ENCODE measurements around the gene SNX27. TPM values are rescaled to one million over a fixed set of nuclear protein-coding genes. Genes with fewer than 3 reads are reported as not detected.
A peak's percentile ranks its signal among the peaks of the same experiment; 100 is the strongest.

SNX27 gene
- total RNA-seq, 2 experiments from 2014 or later, result 13.2 to 13.3 TPM

DNA sequence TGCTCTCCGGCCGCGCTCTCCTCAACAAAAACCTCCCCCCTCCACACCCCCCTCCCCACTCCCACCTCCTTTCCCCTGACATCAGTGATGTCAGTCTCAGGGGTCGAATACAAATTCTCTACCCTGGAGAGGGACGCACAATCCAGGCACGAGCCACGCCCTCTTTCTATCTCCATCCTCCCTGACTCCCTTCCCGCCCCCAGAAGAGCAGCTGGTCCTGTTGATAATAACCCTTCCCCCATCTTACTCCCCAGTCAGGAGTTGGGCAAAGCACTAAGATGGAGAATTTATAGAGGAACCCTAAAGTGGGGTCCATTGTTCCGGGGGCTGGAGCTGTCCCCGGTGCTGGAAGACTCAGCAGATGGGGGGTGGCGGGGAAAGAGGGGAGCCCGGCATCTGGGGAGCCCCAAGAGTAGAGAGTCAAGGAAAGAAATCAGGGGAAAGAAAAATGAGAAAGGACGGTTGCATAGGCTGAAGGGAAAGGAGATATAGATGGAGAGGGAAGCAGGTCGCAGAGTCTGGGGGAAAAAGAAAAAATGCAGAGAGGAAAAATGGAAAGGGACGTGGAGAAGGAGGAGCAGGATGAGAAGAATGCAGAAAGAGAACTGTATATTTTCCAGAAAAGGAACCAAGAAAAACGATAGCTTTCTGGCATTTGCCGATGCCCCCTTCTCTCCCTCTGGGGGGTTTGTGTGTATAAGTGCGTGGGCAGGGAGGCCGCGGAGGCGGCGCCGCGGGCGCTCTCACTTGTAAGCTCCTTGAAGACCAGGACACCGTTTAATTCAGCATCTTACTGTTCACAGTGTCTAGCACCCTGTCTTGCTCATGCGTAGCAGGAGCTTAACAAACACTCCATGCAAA lies 105.2 kb downstream of the SNX27 start, which contains the start of gene CELF3:
Gene CELF3, minus strand, starts transcription at position 33 of the 861 bp plus-strand sequence. CDS start 783 bp downstream, outside the sequence.
- H3K4me1 ChIP-seq (ENCODE audit: insufficient read depth, low read length), result peaks cover 24% of the 10 kb centered on the region
- TF ChIP-seq, protein P1, sequence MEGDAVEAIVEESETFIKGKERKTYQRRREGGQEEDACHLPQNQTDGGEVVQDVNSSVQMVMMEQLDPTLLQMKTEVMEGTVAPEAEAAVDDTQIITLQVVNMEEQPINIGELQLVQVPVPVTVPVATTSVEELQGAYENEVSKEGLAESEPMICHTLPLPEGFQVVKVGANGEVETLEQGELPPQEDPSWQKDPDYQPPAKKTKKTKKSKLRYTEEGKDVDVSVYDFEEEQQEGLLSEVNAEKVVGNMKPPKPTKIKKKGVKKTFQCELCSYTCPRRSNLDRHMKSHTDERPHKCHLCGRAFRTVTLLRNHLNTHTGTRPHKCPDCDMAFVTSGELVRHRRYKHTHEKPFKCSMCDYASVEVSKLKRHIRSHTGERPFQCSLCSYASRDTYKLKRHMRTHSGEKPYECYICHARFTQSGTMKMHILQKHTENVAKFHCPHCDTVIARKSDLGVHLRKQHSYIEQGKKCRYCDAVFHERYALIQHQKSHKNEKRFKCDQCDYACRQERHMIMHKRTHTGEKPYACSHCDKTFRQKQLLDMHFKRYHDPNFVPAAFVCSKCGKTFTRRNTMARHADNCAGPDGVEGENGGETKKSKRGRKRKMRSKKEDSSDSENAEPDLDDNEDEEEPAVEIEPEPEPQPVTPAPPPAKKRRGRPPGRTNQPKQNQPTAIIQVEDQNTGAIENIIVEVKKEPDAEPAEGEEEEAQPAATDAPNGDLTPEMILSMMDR (IDR thresholded peaks at IDR 0.05), result no peak
- Mint-ChIP-seq H3K4me1 (ENCODE audit: low read depth) (peaks cover 29% of the 10 kb centered on the region), H3K4me3 (no peak within 1 kb of the TSS), H3K9me3 (no peaks in the 10 kb centered on the region), H3K27ac (no peak within 1 kb of the TSS), H3K27me3 (peaks cover 93% of the 10 kb centered on the region), H3K36me3 (ENCODE audit: low read depth) (no peaks in the 10 kb centered on the region)
- intact Hi-C loops (cut with DNase I, micrococcal nuclease), result no loop called here
- ChIA-PET POLR2A (no interaction called here), CTCF (no interaction called here)
- peaks cover 47 to 48% of the 10 kb centered on the region in 2 experiments for H3K27me3 ChIP-seq (ENCODE audit: control insufficient read depth in 1 of 2, insufficient read depth in 2 of 2, low read length in 2 of 2)
- no peaks in the 10 kb centered on the region for H3K36me3 ChIP-seq (ENCODE audit: insufficient read depth, low read length)
- peaks cover 0 to 5% of the 10 kb centered on the region in 2 experiments for H3K9me3 ChIP-seq (ENCODE audit: control insufficient read depth in 1 of 2, insufficient read depth in 1 of 2, low read length in 2 of 2)
- no peak within 1 kb of the TSS for H3K27ac ChIP-seq (ENCODE audit: low read depth in 1 of 2, low read length in 2 of 2)
- peak in 5 of 14 experiments; percentile 6 to 57 (median 19) for DNase-seq
- ATAC-seq (ENCODE audit: poor library complexity), result peak; percentile 42
- no peak within 1 kb of the TSS for H3K4me3 ChIP-seq (ENCODE audit: low read length)

DNA sequence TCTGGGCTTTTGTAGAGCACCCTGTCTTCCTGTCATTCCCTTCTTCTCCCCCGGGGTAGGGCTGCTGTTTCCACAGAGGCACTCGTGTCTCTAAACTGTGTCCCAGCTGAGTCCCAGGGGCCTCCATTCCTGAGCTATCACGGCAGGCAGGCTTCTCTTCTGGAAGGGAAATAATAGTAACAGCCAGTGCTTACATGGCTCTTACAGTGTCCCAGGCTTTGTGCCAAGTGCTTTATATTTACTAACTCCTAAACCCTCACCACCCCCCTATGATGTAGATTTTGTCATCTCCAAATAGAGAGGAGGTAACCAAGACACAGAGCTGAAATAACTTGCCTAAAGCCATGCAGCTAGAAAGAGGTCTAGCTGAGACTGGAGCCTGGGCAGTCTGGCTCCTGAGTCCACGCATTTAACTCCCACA lies 106.2 kb downstream of the SNX27 start:
- H3K27me3 Mint-ChIP-seq, result peaks cover 92% of the 10 kb centered on the region
- no peaks in the 10 kb centered on the region for H3K36me3 ChIP-seq (ENCODE audit: insufficient read depth, low read length)
- intact Hi-C loops (cut with DNase I, micrococcal nuclease), result no loop called here
- ChIA-PET CTCF (no interaction called here), POLR2A (no interaction called here)
- H3K27me3 ChIP-seq (ENCODE audit: control insufficient read depth in 1 of 2, insufficient read depth in 2 of 2, low read length in 2 of 2), result peaks cover 48 to 56% of the 10 kb centered on the region in 2 experiments
- ATAC-seq (ENCODE audit: poor library complexity) (no peak), DNase-seq (no peak)
- H3K9me3 ChIP-seq (ENCODE audit: control insufficient read depth in 1 of 2, insufficient read depth in 1 of 2, low read length in 2 of 2), result peaks cover 0 to 5% of the 10 kb centered on the region in 2 experiments
- peaks cover 25% of the 10 kb centered on the region for H3K4me1 ChIP-seq (ENCODE audit: insufficient read depth, low read length)
- H3K4me3 Mint-ChIP-seq, result no peak overlapping the region
- peaks cover 34% of the 10 kb centered on the region for H3K4me1 Mint-ChIP-seq (ENCODE audit: low read depth)
- H3K36me3 Mint-ChIP-seq (ENCODE audit: low read depth), result no peaks in the 10 kb centered on the region
- no peaks in the 10 kb centered on the region for H3K9me3 Mint-ChIP-seq
- TF ChIP-seq, protein P1 (IDR thresholded peaks at IDR 0.05), result no peak
- no peak overlapping the region for H3K4me3 ChIP-seq (ENCODE audit: low read length)
- no peak overlapping the region for H3K27ac Mint-ChIP-seq
- H3K27ac ChIP-seq (ENCODE audit: low read depth in 1 of 2, low read length in 2 of 2), result no peak overlapping the region

DNA sequence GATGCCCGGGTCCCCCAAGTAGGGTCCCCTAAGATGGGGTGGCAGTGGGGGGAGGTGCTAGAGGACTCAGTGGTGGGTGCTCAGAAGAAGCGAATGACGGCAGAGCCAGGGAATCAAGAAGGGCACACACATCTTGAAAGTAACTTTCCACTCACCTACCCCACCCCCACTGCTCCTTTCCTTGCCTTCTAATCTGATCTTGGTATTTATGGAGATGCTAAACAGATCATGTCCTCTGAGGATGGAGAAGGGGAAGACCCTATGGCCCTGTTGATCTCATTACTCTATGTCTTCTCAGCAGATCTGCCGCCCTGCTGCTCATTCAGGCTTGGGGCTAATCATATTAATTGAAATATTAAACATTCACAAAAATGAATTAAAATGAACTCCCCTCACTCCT lies 106.8 kb downstream of the SNX27 start:
- POLR2A ChIA-PET, result no interaction called here
- Mint-ChIP-seq H3K9me3 (no peaks in the 10 kb centered on the region), H3K27me3 (peaks cover 88% of the 10 kb centered on the region), H3K4me3 (no peak overlapping the region), H3K36me3 (ENCODE audit: low read depth) (no peaks in the 10 kb centered on the region), H3K4me1 (ENCODE audit: low read depth) (peaks cover 34% of the 10 kb centered on the region), H3K27ac (no peak overlapping the region)
- H3K27ac ChIP-seq (ENCODE audit: low read depth in 1 of 2, low read length in 2 of 2), result no peak overlapping the region
- H3K4me3 ChIP-seq (ENCODE audit: low read length), result no peak overlapping the region
- no peak for DNase-seq
- no peaks in the 10 kb centered on the region for H3K36me3 ChIP-seq (ENCODE audit: insufficient read depth, low read length)
- TF ChIP-seq, protein P1 (IDR thresholded peaks at IDR 0.05), result no peak
- intact Hi-C loops (cut with DNase I, micrococcal nuclease), result no loop called here
- peaks cover 50 to 56% of the 10 kb centered on the region in 2 experiments for H3K27me3 ChIP-seq (ENCODE audit: control insufficient read depth in 1 of 2, insufficient read depth in 2 of 2, low read length in 2 of 2)
- H3K4me1 ChIP-seq (ENCODE audit: insufficient read depth, low read length), result peaks cover 25% of the 10 kb centered on the region
- CTCF ChIA-PET, result no interaction called here
- peaks cover 0 to 5% of the 10 kb centered on the region in 2 experiments for H3K9me3 ChIP-seq (ENCODE audit: control insufficient read depth in 1 of 2, insufficient read depth in 1 of 2, low read length in 2 of 2)
- ATAC-seq (ENCODE audit: poor library complexity), result no peak

All from CD4-positive, alpha-beta T cell (primary cell).